GM10266 (cell line): ENCODE measurements around the gene PACSIN1.

ENCODE experiments used
- DNase-seq: peaks from one replicate; pipeline ENCODE4 v3.0.0; 2012; ENCODE audit errors: extremely low spot score
- CTCF ChIP-seq: IDR thresholded peaks from 2 replicates; pipeline ENCODE4 v1.5.1; 2012; ENCODE audit warnings: mild to moderate bottlenecking, low read depth; ENCODE audit not compliant: control insufficient read depth, insufficient read depth; ENCODE audit errors: missing control alignments

Gene PACSIN1

DNA sequence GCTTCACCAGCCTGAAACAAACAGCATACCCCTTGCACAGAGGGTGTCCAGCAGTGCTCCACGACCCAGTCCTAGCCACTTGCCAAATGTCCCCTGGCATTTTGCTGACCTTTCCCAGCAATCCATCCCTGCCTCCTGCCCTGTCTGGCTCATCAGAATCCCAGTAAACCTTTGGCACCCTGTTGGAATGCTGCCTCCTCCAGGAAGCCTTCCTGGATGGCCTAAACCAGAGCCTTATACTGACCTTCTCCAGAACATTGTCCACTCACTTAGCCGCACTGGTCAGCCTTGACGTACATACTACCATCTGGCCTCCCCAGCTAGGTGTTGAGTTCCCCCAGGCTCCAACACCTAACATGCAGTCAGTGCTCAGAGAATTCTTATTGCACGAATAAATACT is 2.0 kb upstream of the PACSIN1 start:
- TF ChIP-seq CTCF = no peak
- DNase-seq = no peak

- TF ChIP-seq CTCF = no peak
- no peak for DNase-seq
Observed at GRCh38 chr6:34466242-34467185, 638 bp downstream of the PACSIN1 start.

GRCh38 chr6:34468378-34468892 is 2.6 kb downstream of the PACSIN1 start:
- TF ChIP-seq CTCF = no peak
- DNase-seq = no peak

GRCh38 chr6:34469499-34469898 is 3.6 kb downstream of the PACSIN1 start:
- no peak for DNase-seq
- TF ChIP-seq CTCF = no peak

- no peak for TF ChIP-seq CTCF
- DNase-seq = no peak
Observed at GRCh38 chr6:34472425-34472824, 6.5 kb downstream of the PACSIN1 start.

- no peak for TF ChIP-seq CTCF
Observed at GRCh38 chr6:34473967-34474366, 8.1 kb downstream of the PACSIN1 start.

GRCh38 chr6:34474754-34475153 is 8.9 kb downstream of the PACSIN1 start:
- no peak for TF ChIP-seq CTCF
- no peak for DNase-seq

More at GRCh38 chr6:34473967-34474366, 8.1 kb downstream of the PACSIN1 start:
- DNase-seq = no peak
